ENCODE data around the gene PRDM16.

The PRDM16 gene

GRCh38 chr1:3033040-3033789, 35.8 kb upstream of the PRDM16 start:
- DNase-seq: no peak

GRCh38 chr1:3033790-3034090, 35.3 kb upstream of the PRDM16 start:
- DNase-seq: no peak

GRCh38 chr1:3034162-3034561, 34.8 kb upstream of the PRDM16 start:
- DNase-seq: no peak

- no peak for DNase-seq
These were observed 34.1 kb upstream of the PRDM16 start for GRCh38 chr1:3034728-3035562.

- no peak for DNase-seq
These were observed 33.2 kb upstream of the PRDM16 start for GRCh38 chr1:3035563-3036446.

- no peak for DNase-seq
These were observed 32.3 kb upstream of the PRDM16 start for GRCh38 chr1:3036447-3037280.

- no peak for DNase-seq
These were observed 31.5 kb upstream of the PRDM16 start for GRCh38 chr1:3037281-3038040.

- no peak for DNase-seq
These were observed 30.9 kb upstream of the PRDM16 start for GRCh38 chr1:3038113-3038551.

GRCh38 chr1:3038571-3039181, 30.3 kb upstream of the PRDM16 start:
- DNase-seq: no peak

- DNase-seq: no peak
These were observed 29.0 kb upstream of the PRDM16 start for GRCh38 chr1:3040004-3040403.

GRCh38 chr1:3042481-3042880, 26.5 kb upstream of the PRDM16 start:
- no peak for DNase-seq

GRCh38 chr1:3049164-3049563, 19.8 kb upstream of the PRDM16 start:
- no peak for DNase-seq

GRCh38 chr1:3049905-3050304, 19.1 kb upstream of the PRDM16 start:
- DNase-seq: no peak

GRCh38 chr1:3050603-3051002, 18.4 kb upstream of the PRDM16 start:
- no peak for DNase-seq

GRCh38 chr1:3051270-3052268, 17.4 kb upstream of the PRDM16 start:
- DNase-seq: no peak

GRCh38 chr1:3052501-3052900, 16.5 kb upstream of the PRDM16 start:
- no peak for DNase-seq

- DNase-seq: no peak
These were observed 15.5 kb upstream of the PRDM16 start for GRCh38 chr1:3053366-3053980.

- DNase-seq: no peak
These were observed 15.0 kb upstream of the PRDM16 start for GRCh38 chr1:3053986-3054385.

GRCh38 chr1:3054474-3054873, 14.5 kb upstream of the PRDM16 start:
- DNase-seq: no peak
